NCI-H2196 (cell line): ENCODE results near the gene DCAF11.

Source experiments
- DNase-seq: peaks from one replicate; lab custom pipeline; 2025; ENCODE audit not compliant: unreplicated experiment; lab: John Stamatoyannopoulos, UW

DCAF11 gene

DNA sequence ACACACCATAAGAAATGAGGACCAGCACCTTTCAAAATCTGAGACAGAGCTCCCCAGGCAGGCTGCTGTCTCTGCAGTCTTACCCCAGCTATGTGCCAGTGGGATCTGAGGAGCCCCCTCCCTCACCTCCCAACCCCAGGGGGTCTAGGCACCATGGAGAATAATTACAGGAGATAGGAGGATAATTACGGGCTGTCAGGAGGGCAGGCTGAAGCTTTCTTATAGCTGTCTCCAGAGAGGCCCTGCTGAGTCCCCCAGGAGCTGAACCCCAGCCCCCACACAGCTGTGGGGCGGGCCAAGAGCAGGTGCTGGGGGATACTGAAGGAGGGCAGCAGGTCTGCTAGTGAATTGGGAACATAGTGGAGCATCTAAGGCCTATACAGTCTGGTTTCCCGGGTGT lies 36.4 kb upstream of the DCAF11 start:
- no peak for DNase-seq

DNA sequence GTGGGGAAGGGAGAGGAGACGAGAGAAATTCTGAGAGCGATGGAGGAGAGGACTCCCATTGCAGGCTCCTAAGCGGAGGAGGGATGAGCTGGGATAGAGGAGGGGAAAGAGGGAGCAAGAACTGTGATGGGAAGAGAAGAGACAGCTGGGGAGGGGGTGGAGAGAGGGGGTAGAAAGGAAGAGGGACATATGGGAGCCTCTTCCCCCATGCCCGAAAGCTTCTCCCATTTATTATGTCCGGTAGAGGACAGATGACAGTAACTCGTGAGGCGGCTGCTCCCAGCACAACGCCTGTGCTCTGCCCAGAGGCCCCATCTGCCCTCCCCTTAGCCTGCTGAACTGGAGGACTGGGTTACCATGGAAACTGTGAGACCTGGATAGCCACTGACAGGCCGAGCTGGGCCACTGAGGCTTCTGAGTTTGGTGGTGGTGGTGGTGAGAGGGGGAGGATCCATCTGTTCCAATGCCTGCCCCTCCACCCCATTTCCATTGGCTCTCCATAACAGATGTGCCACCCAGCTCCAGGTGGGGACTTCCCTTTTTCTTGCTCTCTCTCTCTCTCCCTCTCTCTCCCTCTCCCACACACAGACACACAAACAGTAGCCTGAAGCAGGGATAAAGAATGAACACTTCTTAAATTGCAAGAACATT lies 35.0 kb upstream of the DCAF11 start:
- peak; percentile 65 for DNase-seq

DNA sequence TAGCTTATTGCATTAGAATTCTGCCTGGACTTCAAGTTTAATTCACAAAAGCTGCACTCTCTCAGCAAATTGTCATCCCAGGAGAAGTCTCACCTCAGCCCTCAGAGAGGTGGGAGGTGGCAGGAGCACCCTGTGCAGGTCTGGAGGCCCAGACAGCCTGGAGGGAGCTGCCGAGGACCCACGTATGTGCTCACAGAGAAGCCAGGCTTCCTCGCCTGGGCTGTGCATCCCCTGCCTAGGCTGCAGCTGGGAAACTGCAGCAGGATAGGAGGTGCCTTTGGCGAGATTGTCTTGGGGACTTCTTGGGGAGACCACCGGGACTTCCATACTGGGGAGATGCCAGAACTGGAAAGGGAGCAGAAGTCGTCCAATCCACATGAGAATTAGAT lies 34.4 kb upstream of the DCAF11 start:
- no peak for DNase-seq

DNA sequence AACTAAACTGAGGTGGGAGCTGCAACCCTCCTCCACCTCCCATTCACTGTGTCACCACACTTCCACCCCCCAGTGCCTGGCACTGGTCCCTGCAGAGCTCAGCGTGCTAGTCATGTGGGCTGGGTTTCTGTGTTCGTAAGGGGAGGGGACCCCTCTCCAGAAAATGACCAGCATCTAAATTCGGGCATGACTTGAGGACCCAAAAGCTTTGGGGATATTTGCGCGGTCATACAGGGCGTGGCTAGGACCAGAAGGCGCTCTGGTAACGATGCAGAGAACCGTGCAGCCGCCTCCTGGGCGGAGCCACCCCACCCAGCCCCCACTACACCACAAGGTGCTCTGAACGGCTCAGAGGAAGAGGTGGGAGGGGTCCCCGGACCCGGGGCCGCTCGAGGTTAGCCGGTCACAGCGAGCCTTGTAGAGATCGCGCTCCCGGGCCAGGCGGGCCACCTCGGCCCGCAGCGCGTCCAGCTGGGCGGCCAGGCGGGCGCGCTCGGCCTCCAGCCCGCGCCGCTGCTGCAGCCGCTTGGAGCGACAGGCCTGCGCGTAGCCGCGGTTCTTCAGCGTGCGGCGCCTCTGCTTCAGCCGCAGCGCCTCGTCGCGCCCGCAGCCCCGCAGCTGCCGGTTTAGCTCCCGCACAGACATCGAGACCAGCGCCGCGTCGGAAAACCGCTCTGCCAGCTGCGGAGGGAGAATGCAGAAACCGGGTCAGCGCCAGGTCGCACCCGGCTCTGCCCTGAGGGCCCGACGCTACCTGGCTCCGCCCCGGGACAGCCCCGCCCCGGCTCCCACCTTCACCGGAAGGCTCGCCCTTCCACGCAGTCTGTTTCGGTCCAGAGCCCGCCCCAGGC lies 33.5 kb upstream of the DCAF11 start:
- peak; percentile 79 for DNase-seq

DNA sequence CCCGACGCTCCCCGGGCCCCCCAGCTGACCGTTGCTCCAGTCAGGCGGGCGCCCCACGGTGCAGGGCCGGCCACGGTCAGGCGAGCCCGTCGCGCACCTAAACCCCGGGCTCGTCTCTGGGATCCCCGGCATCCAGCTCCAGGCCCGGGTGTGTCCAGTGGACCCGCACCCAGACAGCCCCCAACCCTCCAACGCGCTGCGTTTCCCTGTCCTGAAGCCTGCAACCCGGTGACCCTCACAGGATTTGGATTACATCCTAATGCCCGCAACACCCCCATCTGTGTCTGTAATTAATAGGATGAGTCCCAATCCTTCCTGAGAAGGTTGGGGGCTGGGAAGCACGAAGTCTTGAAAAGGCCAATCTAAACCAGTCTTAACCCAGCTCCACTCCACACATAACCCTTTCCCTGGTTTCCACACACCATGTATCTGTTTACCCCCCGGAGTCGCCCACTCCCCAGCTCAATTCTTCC lies 32.8 kb upstream of the DCAF11 start:
- no peak for DNase-seq

DNA sequence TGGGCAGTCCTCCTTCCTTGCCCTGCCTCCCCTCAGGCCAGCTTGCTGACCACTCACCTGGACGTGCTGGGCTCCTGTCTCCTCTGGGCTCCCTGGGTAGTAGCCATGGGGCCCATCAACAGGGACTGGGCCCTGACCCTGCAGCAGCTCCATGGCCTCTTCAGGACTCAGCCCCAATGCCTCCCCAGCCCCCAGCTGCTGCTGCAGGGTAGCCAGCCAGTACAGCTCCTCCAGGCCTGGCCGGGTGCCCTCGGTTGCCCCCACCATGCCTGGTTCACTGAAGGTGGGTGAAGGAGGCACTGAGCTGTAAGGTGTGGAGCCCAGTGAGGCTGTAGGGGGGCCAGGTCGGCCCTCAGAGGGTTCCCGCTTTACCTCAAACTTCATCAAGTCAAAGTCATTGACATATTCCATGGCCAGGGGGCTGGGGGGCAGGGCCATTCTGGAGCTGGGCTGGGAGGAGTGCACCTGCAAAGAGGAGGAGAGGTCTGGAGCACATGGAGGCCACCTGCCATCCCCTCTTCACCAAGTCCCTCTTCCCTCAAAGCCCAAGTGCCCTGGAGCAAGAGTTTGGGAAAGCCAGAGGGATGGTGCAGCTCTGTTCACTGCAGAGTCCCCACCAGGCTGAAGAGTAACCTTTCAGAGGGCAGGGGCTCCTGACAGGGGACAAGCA lies 32.0 kb upstream of the DCAF11 start:
- DNase-seq = no peak

DNA sequence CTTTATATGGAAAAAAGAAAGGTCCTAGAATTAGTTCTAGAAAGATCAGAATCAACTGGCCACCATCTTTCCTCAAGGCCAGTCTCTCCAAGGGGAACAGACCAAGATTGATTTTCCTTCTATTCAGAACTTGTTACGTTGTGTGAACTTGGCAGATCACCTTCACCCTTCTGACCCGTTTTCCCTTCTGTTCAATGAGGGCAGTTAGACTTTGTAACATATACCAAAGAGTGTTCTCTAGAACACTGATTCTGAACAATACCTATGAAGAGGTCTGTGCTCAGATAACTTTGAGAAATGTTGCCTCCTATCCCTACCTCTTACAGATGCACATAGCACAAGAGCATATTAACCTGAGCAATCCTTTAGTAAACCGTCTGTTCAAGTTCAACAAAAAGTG lies 31.1 kb upstream of the DCAF11 start:
- no peak for DNase-seq

DNA sequence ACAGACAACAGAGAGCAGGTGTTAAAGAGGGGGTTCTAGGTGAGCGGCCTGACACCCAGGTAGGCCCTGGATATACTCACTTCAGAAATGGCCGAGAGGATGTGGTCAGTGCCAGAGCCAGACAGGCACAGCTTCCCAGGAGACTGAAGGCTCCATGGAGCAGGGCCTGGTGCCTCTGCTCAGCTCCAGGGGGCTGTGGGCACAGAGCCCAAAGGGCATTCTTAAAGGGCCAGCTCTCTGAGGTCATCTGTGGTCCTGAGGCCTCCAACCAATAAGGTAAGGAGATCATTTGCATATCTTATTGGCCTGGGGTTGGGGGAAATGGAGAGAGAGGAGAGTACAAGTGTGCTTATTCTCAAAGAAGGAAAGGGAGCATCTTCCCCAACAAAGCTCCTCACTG lies 30.1 kb upstream of the DCAF11 start:
- DNase-seq = no peak

DNA sequence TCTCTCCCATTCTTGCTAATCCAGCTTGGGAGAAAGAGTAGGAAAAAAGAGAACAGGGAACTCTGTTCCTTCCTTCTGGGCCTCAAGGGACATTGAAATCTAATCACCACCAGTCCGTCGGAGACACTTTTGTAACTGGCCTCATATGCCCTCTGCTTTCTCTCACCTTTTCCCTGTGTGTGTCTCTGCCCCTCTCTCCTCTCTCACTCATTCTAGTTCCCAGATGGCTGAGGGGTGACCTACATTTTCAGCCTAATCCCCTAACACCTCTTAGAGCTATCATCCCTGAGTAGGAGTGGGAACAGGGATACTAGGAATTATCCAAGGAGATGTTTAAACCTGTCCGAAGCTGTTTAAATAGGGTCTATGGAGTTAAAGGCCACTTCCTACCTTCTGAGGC lies 29.4 kb upstream of the DCAF11 start:
- no peak for DNase-seq

DNA sequence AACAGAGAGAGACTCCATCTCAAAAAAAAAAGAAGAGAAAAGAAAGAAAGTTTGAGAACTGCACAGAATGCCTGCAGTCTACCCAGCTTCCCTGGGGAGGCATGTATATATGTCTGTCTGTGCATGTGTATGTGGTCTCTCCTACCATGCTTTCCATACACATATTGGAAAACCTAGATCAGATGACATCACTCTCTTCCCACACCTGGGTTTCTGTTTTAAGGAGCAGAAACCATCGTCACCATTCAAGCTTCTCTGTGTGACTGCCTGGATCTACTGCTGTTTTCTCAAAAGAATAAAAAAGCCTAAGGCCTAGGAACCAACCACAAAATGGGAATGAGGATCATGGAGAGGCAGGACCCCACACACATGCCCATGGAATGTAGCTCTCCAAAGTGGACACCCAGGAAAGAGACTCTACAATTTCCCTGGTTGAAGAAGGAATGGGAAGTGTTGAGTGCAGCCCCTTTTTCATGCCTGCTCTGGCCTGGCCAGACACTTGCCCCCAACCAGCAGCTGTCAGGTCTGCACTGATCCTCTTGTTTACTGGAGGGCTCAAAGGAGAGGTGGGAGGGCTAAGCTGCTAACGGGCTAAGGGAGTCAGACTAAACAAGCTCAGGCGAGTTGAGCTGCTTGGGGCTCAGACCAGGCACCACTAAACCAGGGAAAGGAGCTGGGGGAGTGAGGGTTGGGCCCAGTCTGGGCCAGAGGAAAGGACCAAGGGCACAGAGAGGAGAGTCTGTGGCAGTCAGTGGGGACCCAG lies 28.2 kb upstream of the DCAF11 start:
- no peak for DNase-seq

DNA sequence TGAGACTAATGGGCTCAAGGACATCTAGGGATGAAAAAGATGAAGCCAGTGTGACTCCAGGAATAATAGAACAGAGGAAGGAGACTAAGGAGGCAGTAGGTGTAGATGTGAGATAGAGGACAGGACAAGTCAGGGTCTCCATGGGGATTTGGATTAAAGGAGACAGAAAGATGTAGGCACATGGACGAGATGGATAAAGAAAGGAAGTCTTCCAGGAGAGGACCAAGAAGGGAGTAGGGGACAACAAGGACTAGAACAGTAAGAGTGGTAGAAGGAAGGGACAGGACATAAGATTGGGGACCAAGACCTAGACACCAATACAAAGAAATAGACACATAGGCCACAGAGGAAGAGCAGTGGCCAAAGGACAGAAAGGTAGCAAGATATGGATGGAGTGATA lies 27.6 kb upstream of the DCAF11 start:
- no peak for DNase-seq

DNA sequence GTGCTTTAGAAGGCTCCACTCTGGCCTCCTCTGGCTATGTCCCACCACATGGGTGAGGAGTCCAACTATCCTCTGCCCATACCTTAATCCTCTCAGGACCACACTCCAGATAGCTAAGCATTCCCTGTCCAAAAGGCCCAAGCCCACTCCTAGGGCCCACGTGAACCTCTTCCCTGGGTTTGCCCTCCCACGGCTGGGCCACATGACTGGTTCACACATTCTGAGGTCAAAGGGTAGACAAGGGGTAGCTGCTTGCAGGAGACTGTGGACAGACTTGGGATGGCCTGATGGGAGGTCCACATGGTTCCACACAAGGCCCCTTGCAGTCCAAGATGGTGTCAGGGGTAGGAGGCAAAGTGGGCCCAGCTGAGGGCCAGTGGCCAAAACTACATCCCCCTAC lies 26.5 kb upstream of the DCAF11 start:
- no peak for DNase-seq

DNA sequence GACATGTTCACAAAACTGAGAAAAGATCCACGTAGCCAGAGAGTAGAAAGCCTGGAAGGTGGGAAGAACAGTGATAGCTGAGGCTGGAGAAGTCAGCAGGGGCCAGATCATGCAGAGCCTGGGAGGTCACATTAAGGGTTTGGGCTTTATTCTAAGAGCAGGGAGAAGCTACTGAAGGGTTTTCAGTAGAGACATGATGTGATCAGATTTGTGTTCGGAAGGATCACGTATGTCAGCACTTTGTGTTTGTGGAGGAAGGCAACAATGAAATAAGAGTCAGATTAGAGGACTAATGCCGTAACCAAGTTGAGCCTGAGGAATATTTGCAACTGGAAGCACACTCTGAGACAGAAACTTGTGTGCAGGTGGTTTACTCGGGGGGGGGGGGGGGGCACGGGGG lies 24.7 kb upstream of the DCAF11 start:
- no peak for DNase-seq

DNA sequence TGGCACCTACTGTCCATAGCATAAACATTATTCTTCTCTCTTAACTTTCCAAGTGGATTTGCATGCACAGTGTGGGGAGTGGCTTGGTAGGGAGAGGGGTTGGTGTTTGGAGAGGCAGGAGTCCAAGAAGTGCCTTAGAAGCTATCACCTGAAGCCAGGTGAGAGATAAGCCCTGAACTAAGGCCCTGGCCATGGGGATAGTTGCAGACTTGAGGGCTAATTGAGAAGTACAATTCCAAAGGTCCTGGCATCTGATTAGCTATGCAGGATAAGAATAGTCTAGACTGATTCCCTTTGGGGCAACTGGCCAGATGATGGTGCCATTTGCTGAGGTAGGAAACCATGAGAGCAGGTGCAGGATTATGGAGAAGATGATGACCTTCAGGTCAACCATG lies 22.5 kb upstream of the DCAF11 start:
- no peak for DNase-seq

DNA sequence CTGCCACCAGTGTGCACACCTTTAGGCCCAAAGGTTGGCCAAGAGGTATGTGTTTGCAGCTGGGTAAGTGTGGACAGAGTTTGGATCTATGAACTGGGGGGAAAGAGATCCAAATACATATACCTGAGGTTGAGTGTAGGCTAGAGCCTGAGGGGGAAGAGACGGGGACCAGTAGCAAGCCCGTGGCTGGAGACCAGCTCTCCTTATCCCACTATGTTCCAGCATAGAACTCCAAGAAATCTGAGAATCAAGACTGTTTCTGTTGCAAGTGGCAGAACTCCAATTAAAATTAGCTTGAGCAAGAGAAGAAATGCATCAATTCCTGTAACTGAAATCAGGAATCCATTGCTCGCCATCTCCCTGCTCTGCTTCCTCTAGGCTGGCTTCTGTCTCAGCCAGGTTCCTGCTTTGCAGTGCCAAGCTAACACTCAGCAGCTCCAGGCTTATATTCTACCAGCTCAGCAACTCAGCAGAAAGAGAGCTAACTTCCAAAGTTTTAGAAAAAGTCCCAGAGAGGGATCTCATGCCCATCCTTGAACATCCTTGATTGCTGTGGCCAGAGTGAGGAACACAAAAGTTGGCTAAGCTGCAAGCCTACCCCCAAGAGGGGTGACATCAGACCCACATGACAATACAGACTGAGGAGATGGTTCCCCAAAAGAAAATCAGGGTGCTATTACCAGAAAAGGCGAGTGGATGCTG lies 21.9 kb upstream of the DCAF11 start:
- DNase-seq = no peak

DNA sequence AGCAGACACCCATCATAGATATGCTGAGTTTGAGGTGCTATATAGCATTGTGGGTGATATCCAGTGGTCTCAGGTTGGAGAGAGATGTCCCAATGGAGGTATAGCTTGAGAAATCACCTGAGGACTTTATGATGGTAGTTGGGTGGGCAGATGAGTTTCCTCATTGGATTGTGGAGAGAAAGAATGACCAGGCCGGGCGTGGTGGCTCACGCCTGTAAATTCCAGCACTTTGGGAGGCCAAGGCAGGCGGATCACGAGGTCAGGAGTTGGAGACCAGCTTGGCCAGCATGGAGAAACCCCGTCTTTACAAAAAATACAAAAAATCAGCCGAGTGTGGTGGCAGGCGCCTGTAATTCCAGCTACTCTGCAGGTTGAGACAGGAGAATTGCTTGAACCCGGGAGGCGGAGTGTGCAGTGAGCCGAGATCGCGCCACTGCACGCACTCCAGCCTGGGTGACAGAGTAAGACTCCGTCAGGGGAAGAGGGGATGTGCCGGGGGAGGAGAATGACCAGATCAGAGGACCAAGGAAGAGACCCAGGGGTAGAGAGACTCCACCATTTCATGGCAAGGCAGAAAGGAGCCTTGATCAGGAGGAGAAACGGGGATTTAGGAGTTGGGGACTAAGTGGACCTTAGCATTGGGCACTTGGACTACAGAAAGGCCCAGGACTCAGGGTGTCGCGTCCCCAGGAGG lies 21.2 kb upstream of the DCAF11 start:
- no peak for DNase-seq

DNA sequence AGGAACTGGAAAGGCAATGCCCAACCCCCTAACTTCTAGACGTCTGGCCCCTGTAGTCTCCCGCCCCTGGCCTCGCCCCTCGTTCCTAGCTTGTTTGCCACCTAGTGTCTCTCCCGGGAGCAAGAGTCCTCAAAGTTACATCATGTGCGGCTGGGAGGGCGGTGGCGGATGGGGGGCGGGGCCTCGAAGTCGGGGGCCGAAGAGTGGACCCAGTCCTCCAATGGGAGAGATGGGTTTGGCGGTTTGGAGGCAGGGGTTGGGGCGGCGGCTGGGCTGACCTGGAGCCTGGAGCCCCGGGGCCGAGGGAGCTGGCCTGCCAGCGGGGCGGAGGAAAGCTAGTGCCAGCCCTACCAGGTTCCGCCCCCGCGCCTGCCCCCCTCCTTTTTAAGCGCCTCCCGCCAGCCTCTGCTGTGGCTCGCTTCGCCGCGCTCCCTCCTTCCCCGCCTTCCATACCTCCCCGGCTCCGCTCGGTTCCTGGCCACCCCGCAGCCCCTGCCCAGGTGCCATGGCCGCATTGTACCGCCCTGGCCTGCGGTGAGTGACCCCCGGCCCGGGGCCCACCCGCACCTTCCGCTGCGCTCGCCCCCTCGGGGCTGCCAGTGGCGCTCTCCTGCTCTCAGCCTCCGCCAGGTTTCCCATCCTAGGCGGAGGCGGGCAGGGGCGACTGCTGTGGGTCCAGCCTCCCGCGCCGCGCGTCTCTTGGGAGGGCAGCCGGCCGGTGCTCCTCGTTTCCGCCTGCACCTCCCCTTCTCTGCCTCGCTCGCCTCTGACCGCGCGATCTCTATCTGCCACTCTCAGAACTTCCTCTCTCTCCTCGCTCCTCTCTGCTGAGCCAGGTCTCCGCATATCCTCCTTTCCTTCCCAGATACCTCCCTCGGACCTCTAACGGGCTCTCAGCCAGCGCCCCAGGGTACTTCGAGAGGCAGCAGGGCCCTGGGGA lies 20.4 kb upstream of the DCAF11 start, which contains the start of gene PCK2:
PCK2 (plus strand) TSS at position 411 of the 940 bp plus-strand sequence; CDS start at position 506, 95 bp downstream.
- peak; percentile 93 for DNase-seq

DNA sequence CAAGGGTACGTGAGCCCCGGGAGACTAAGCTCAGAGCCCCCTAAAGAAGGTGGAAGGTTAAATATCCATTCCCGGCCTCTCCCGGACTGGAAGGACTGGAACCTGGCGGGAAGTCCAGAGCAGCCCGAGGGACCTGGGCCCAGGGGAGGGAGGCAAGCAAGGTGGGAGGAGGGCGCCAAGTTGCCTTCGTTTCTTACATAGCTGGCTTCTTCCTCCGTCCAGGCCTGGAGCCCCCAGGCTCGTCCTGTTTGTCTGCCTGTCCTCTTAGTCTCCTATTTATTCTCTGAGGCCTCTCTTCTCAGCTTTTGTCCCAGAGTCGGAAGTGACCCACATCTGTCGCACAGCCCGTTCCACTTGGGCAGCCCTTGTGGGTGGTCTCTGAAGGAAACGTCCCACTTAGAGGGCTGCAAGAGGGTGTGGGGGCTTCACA lies 19.7 kb upstream of the DCAF11 start:
- no peak for DNase-seq
